Measurements from ENCODE around the gene TRAF6.

TRAF6 gene

DNA sequence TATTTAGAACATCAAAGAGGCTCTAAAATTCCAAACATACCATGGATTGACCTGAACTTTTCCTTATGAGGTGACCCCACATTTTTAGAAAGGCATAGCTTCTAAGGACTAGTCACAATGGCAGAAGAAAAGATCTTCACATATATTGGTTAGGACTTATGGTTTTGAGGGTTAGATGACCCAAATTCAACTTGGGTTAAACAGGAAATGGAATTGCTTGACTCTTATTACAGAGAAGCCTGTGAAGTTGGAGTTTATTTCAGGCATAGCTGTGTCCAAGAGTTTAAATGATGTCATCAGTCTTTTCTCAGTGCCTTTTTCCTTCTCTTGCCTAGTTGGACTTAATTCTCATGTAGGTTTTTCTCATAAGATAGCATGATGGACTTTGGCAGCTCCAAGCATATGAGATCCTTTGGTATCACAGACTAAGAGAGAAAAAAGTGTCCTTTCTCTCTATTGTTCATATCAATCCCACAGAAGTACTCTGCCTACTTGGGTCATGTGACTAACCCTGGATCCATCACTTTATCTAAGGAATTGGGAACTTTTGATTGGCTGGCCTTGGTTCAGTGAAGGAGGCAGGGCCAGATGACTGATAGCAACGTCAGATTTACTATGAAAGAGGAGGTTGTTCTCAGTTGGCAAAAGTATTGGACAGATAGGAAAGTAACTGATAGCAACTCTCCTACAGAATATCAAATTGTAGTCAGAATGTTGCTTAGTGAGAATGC lies 40.5 kb upstream of the TRAF6 start:
- Histone ChIP-seq H3K4me3 (replicated peaks; ENCODE audit: insufficient read depth, low read length) (no peak overlapping the region), H3K27ac (replicated peaks) (no peak overlapping the region), H3K27me3 (ENCODE audit: insufficient read depth, poor library complexity, severe bottlenecking) (no peaks in the 10 kb centered on the region)
- no peak for DNase-seq (ENCODE audit: low read depth in 1 of 2, low spot score in 1 of 2)
- no peak for TF ChIP-seq GABPA (IDR thresholded peaks at IDR 0.05; ENCODE audit: low read depth)

DNA sequence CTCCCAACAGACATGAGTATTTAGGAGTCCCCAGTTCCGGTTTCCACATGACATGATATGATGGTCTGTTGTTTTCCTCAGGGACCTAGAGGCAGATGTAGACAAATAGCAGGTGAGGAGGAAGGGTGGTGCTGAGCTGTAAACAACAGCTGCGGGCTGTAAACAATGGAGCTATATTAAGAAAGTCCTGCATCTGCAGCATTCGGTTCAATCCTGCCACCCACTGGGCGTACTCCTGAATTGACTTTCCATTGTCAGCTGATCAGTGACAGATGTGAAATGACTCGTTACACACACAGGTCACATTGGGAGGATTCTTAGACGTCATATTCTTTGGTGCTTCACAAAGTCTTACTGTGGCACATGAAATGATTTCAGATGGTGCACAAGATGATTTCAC lies 30.9 kb upstream of the TRAF6 start:
- H3K27ac ChIP-seq (replicated peaks): no peak overlapping the region
- no peaks in the 10 kb centered on the region for H3K27me3 ChIP-seq (ENCODE audit: insufficient read depth, poor library complexity, severe bottlenecking)
- peak; percentile 14 to 61 for DNase-seq (ENCODE audit: low read depth in 1 of 2, low spot score in 1 of 2)

DNA sequence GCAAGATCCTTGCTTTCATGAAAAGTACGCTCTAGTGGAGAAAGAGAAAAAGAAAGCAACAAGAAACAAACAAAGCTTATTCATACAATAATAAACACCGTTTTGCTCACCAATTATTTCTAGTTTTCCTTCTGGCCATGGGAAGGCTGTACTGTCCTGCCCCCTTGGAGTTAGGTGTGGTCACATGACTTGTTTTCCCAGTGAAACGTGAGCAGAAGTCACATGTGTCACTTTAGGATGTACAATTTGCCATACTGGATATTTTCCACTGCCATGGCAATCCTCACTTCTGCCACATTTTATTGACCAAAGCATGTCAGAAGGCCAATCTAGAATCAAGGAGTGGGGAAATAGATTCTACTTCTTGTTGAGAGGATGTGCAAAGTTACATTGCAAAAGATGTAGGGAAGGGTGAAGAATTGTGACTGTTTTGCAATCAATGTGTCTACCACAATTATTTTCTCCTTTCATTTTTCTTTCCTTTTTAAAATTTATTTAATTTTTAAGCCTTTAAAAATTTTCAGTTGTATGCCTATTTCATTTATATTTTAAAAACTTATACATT lies 24.3 kb upstream of the TRAF6 start:
- no peaks in the 10 kb centered on the region for H3K27me3 ChIP-seq (ENCODE audit: insufficient read depth, poor library complexity, severe bottlenecking)
- TF ChIP-seq, protein P1, sequence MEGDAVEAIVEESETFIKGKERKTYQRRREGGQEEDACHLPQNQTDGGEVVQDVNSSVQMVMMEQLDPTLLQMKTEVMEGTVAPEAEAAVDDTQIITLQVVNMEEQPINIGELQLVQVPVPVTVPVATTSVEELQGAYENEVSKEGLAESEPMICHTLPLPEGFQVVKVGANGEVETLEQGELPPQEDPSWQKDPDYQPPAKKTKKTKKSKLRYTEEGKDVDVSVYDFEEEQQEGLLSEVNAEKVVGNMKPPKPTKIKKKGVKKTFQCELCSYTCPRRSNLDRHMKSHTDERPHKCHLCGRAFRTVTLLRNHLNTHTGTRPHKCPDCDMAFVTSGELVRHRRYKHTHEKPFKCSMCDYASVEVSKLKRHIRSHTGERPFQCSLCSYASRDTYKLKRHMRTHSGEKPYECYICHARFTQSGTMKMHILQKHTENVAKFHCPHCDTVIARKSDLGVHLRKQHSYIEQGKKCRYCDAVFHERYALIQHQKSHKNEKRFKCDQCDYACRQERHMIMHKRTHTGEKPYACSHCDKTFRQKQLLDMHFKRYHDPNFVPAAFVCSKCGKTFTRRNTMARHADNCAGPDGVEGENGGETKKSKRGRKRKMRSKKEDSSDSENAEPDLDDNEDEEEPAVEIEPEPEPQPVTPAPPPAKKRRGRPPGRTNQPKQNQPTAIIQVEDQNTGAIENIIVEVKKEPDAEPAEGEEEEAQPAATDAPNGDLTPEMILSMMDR (IDR thresholded peaks at IDR 0.05; ENCODE audit: insufficient read depth, low read length): no peak
- TF ChIP-seq, protein P2, sequence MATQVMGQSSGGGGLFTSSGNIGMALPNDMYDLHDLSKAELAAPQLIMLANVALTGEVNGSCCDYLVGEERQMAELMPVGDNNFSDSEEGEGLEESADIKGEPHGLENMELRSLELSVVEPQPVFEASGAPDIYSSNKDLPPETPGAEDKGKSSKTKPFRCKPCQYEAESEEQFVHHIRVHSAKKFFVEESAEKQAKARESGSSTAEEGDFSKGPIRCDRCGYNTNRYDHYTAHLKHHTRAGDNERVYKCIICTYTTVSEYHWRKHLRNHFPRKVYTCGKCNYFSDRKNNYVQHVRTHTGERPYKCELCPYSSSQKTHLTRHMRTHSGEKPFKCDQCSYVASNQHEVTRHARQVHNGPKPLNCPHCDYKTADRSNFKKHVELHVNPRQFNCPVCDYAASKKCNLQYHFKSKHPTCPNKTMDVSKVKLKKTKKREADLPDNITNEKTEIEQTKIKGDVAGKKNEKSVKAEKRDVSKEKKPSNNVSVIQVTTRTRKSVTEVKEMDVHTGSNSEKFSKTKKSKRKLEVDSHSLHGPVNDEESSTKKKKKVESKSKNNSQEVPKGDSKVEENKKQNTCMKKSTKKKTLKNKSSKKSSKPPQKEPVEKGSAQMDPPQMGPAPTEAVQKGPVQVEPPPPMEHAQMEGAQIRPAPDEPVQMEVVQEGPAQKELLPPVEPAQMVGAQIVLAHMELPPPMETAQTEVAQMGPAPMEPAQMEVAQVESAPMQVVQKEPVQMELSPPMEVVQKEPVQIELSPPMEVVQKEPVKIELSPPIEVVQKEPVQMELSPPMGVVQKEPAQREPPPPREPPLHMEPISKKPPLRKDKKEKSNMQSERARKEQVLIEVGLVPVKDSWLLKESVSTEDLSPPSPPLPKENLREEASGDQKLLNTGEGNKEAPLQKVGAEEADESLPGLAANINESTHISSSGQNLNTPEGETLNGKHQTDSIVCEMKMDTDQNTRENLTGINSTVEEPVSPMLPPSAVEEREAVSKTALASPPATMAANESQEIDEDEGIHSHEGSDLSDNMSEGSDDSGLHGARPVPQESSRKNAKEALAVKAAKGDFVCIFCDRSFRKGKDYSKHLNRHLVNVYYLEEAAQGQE (IDR thresholded peaks at IDR 0.05; ENCODE audit: insufficient replicate concordance, low read depth): no peak
- TF ChIP-seq POLR2AphosphoS5 (IDR thresholded peaks at IDR 0.05; ENCODE audit: low read depth) (no peak), GABPA (IDR thresholded peaks at IDR 0.05; ENCODE audit: low read depth) (no peak), SPI1 (IDR thresholded peaks at IDR 0.05; ENCODE audit: borderline replicate concordance, low read depth) (no peak)
- H3K27ac ChIP-seq (replicated peaks): no peak overlapping the region
- H3K4me3 ChIP-seq (replicated peaks; ENCODE audit: insufficient read depth, low read length): no peak overlapping the region
- peak in 1 of 2 experiments; percentile 18 for DNase-seq (ENCODE audit: low read depth in 1 of 2, low spot score in 1 of 2)

More for the DNA sequence above, 30.9 kb upstream of the TRAF6 start:
- no peak overlapping the region for H3K4me3 ChIP-seq (replicated peaks; ENCODE audit: insufficient read depth, low read length)
- no peak for TF ChIP-seq SPI1 (IDR thresholded peaks at IDR 0.05; ENCODE audit: borderline replicate concordance, low read depth)
- TF ChIP-seq, protein P1 (IDR thresholded peaks at IDR 0.05; ENCODE audit: insufficient read depth, low read length): peak; percentile 37

DNA sequence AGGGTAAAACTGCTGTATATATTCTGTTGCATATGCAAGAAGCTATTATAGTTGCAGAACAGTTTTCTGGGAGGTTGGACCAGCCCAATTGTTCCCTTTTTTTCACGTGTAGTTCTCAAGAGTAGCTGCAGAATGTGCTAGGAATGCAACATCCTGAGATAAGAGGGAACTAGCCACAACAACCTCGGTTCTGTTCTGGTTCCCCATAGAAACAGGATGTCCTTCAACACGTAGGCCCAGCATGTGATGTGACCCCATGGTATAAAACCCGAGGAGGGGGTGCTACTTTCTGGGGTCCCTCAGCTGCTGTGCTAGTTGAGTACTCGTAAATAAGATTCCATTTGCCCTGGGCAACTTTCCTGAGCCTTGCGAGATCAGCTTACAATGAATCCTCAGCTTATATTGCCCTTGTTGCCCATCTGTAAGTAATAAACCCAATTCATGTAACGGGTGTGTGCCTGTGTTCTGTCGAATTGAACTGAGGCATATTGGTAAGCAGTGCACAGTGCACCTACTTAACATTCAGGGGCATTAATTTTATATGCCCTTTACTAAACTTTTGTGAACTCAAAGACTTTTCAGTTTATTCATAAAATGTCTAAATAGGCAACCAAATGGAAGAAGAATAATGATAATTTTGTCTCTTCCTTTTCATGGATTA lies 23.0 kb upstream of the TRAF6 start:
- DNase-seq (ENCODE audit: low read depth in 1 of 2, low spot score in 1 of 2): peak in 1 of 2 experiments; percentile 52
- H3K27ac ChIP-seq (replicated peaks): no peak overlapping the region
- TF ChIP-seq SPI1 (IDR thresholded peaks at IDR 0.05; ENCODE audit: borderline replicate concordance, low read depth): peak; percentile 1; the same call in 1 of the 2 replicates
- TF ChIP-seq GABPA (IDR thresholded peaks at IDR 0.05; ENCODE audit: low read depth): no peak
- no peak overlapping the region for H3K4me3 ChIP-seq (replicated peaks; ENCODE audit: insufficient read depth, low read length)
- H3K27me3 ChIP-seq (ENCODE audit: insufficient read depth, poor library complexity, severe bottlenecking): no peaks in the 10 kb centered on the region

DNA sequence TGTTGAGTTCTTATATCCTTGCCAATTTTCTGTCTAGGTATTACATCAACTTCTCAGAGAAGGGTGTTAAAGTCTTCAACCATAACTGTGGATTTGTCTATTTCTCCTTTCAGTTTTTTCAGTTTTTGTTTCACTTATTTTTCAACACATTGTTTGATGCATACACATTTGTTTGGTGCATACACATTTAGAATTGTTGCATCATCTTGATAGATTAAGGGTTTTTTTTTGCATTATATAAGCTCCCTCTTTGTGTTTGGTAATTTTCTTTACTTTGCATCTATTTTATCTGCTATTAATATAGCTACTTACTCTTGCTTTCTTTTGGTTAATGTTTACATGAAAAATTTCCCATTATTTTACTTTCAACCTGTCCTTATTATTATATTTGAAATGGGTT lies 20.8 kb upstream of the TRAF6 start:
- TF ChIP-seq GABPA (IDR thresholded peaks at IDR 0.05; ENCODE audit: low read depth): no peak
- no peak for TF ChIP-seq POLR2AphosphoS5 (IDR thresholded peaks at IDR 0.05; ENCODE audit: low read depth)
- TF ChIP-seq, protein P2 (IDR thresholded peaks at IDR 0.05; ENCODE audit: insufficient replicate concordance, low read depth): no peak
- TF ChIP-seq SPI1 (IDR thresholded peaks at IDR 0.05; ENCODE audit: borderline replicate concordance, low read depth): no peak
- TF ChIP-seq, protein P1 (IDR thresholded peaks at IDR 0.05; ENCODE audit: insufficient read depth, low read length): no peak
- H3K4me3 ChIP-seq (replicated peaks; ENCODE audit: insufficient read depth, low read length): no peak overlapping the region
- H3K27ac ChIP-seq (replicated peaks): no peak overlapping the region
- no peaks in the 10 kb centered on the region for H3K27me3 ChIP-seq (ENCODE audit: insufficient read depth, poor library complexity, severe bottlenecking)
- DNase-seq (ENCODE audit: low read depth in 1 of 2, low spot score in 1 of 2): no peak
